Stimulated activated naive CD8-positive, alpha-beta T cell treated with anti-CD3 and anti-CD28 coated beads, Interleukin-15, amount 100 ng/mL, for 72 hours (primary cell): Measurements from ENCODE around the gene SALL4.

Experiments used
- ATAC-seq: fragments of 150-1000 bp; cut with Tn5 transposase; 2 replicates; pipeline ENCODE4 v1.10.0; 2021; ENCODE audit warnings: mild to moderate bottlenecking, moderate library complexity
- DNase-seq, 2 donors: peaks; one replicate each; pipeline ENCODE4 v3.0.0; 2021 to 2022
- H3K27ac Mint-ChIP-seq, 2 donors: one replicate each; pipeline ENCODE4 v1.8.0; 2022; ENCODE audit warnings: mild to moderate bottlenecking in 2 of 2, mixed read lengths in 2 of 2, moderate library complexity in 2 of 2
- H3K27me3 Mint-ChIP-seq: one replicate; pipeline ENCODE4 v1.8.0; 2022; ENCODE audit warnings: mixed read lengths
- H3K4me1 Mint-ChIP-seq: one replicate; pipeline ENCODE4 v1.8.0; 2022; ENCODE audit warnings: mild to moderate bottlenecking, mixed read lengths
- H3K4me3 Mint-ChIP-seq, 2 donors: one replicate each; pipeline ENCODE4 v1.8.0; 2022; ENCODE audit warnings: mild to moderate bottlenecking in 2 of 2, mixed read lengths in 2 of 2, moderate library complexity in 1 of 2
- H3K9me3 Mint-ChIP-seq, 2 donors: one replicate each; pipeline ENCODE4 v1.8.0; 2022; ENCODE audit warnings: mixed read lengths in 2 of 2

SALL4 gene

DNA sequence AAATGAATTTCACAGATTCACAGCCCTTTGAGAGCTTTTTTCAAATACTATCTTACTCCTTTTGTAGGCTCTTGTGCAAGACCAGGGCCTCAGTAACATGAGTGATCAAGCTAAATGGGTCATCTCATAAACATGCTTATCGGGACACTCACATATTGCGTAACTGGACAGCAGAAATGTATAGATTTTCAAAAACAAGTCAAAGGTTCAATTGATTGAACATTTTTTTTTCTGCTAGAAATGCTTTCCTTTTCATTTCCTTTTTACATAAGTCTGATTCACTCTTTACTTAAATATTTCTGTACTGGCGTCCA lies 8.7 kb upstream of the SALL4 start:
- Mint-ChIP-seq H3K4me3 (no peak overlapping the region), H3K9me3 (no peaks in the 10 kb centered on the region), H3K27me3 (peaks cover 10% of the 10 kb centered on the region), H3K27ac (no peak overlapping the region), H3K4me1 (no peaks in the 10 kb centered on the region)
- ATAC-seq (no peak), DNase-seq (no peak)

DNA sequence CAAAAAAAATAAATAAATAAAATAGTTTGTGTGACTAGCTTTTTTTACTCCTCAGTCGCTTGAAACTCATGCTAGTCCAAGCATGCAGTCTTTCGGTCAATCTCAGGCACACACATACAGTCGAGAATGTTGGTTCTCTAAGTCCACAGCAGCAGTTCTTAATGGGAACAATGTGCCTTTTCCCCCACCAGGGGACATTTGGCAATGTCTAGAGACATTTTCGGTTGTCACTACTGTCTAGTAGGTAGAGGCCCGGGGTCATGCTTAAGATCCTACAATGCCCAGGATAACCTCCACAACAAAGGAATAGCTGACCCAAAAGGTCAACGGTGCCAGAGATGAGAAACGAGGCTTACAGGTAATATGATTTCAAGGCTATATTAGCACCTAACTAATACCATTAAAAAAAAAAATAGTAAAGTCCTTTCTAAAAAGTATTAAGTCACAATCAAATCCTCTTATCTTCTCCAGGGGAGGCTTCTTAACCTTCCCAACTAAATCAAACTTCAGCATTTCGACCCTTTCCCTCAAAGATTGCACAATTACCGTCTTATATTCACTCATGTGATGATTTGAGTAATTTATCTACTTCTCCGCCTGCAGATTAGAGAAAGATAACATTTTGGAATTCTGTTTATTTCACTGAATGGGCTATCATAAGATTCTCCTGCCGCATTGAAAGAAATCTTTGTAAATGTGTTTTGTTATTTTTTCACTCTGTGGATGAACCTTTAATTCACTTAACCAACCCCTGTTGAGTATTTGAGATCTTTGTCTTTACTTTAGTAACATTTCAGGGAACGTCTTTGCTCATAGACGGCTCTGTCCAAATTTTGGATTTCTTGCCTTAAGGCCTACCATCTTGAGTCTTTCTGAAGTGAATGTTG lies 8.1 kb upstream of the SALL4 start:
- H3K27me3 Mint-ChIP-seq: peaks cover 15% of the 10 kb centered on the region
- no peak for ATAC-seq
- H3K4me3 Mint-ChIP-seq: no peak overlapping the region
- H3K4me1 Mint-ChIP-seq: no peaks in the 10 kb centered on the region
- DNase-seq: no peak
- no peak overlapping the region for H3K27ac Mint-ChIP-seq
- H3K9me3 Mint-ChIP-seq: no peaks in the 10 kb centered on the region

DNA sequence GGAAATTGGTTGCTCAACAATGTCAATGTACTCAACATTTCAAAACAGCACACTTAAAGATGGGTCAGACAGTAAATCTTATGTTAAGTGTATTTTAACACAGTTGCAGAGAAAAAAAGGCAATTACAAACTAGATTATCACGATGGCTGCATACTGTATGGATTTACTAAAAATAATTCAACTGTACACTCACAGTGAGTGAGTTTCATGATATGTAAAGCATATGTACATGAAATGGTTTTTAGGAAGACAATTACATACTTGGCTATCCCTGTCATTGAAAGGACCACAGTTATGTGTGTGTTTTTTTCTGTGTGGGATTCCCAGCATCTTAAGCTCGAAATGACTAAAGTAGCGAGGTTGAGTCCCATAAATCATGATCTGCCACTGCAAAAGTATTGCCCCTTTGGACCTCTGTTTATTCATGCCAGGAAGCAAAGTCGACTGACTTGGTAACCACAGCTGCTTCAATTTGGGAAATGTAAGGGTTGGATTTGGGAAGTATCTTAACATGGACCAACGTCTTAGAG lies 5.5 kb upstream of the SALL4 start:
- Mint-ChIP-seq H3K27ac (no peak overlapping the region), H3K27me3 (peaks cover 28% of the 10 kb centered on the region), H3K4me3 (no peak overlapping the region), H3K4me1 (no peaks in the 10 kb centered on the region), H3K9me3 (no peaks in the 10 kb centered on the region)
- no peak for ATAC-seq
- no peak for DNase-seq

DNA sequence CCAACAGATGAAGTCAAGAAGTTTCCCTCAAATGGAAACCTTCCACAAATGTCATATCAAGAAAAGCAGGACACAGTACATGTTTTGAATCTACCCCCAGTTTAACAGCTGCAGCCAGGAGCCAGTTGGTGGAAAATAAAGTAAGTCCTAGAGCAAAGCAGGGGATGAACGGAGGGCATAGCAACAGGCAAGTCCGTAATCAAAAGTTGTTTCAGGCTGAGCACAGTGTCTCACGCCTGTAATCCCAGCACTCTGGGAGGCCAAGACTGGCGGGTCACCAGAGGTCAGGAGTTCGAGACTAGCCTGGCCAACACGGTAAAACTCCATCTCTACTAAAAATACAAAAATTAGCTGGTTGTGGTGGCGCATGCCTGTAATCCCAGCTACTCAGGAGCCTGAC lies 2.4 kb upstream of the SALL4 start:
- peaks cover 51% of the 10 kb centered on the region for H3K27me3 Mint-ChIP-seq
- no peak for ATAC-seq
- DNase-seq: no peak
- peaks cover 15% of the 10 kb centered on the region for H3K4me1 Mint-ChIP-seq
- no peak overlapping the region for H3K27ac Mint-ChIP-seq
- no peaks in the 10 kb centered on the region for H3K9me3 Mint-ChIP-seq
- no peak overlapping the region for H3K4me3 Mint-ChIP-seq

DNA sequence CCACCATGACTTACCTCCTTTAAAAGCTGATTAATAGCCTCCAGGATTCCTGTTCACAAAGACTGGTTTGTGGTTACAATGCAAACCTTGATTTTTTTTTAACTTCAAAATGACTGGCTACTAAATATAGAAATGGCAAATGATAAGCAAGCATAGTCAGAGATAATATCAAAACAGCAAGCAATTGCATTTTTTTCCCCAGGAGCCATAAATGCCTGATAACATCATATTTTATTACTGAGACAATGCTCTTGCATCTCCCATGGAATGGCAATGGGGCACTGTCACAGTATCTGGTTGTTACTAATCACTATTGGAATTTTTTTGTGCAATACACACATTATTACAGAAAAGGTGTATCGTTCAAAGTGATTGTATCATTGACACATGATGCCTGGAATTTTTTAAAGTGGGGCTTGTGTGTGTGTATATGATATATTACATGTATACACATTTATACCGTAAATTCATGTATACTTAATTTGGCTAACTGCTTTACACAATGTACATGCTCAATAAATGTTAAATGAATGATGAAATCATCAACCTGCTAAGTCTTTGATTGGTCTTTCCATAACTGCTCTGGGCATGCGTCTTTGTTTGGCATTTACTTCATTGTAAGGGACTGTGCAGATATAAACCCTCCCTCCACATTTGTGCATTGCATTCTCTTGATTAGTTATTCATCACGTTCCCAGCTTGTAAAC lies 980 bp upstream of the SALL4 start:
- no peaks in the 10 kb centered on the region for H3K9me3 Mint-ChIP-seq
- H3K4me1 Mint-ChIP-seq: peaks cover 15% of the 10 kb centered on the region
- H3K4me3 Mint-ChIP-seq: no peak overlapping the region
- peaks cover 65% of the 10 kb centered on the region for H3K27me3 Mint-ChIP-seq
- H3K27ac Mint-ChIP-seq: no peak overlapping the region
- DNase-seq: no peak
- ATAC-seq: no peak

DNA sequence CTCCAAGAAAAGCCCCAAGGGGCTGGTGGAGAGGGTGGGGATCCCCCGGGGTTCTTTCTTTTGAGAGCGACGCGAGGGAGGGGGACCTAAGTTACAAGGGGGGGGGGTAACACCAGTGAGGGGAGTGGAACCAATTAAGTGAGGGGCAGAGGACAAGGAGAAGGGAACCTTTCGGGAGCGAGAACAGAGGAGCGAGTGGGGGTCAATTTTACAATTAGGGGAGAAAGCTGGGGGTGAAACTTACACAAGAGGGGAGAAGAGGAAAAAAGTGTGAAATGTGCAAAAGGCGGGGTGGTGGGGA lies 548 bp downstream of the SALL4 start:
- Mint-ChIP-seq H3K4me3 (no peak overlapping the region), H3K27ac (no peak overlapping the region), H3K27me3 (peaks cover 75% of the 10 kb centered on the region), H3K4me1 (peaks cover 15% of the 10 kb centered on the region), H3K9me3 (no peaks in the 10 kb centered on the region)
- DNase-seq: no peak
- ATAC-seq: no peak

DNA sequence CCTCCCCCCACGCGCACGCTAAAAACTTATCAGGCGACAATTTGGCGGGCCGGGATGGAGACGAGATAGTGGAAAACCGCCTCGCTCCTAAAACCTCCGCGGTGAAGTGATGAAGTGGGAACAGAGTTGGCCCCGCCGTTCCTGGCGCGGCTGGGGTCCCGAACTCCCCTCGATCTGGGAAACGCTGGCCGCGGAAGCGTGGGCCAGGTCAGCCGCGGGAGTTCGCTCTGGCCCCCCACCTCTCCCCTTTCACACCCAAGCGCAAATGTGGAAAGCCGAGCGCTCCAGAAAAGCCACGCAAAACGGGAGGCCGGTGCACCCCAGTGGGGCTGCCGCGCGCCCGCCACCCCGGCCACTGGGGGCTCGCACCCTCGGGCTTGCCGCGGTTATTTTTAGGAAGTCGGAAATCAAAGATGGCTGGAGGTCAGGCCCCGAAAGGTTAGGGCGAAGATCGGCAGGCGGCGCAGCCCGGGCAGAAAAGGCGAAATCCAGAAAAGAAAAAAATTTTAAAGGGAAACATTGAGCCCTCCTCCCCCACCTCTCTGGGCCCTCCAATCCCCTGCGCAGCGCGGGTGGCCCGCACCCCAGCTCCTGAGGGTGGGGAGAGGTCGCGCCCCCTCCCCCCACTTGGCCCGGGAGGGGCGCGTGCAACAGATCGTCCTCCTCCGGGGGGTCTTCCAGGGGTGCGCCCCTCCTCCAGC lies 1.0 kb downstream of the SALL4 start:
- H3K4me3 Mint-ChIP-seq: peak overlapping the region; percentile 82

DNA sequence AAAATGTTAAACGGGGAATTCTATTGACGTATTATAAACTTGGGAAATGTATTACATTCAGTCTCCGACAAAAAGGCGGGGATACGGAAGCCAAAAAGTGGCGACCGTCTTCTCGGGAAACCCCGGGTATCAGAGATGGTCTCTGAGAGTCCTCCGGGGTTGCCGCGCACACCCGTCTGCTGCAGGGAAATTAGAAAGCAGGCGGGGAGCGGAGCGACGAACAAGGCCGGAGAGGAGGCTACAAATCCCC lies 1.5 kb downstream of the SALL4 start:
- peaks cover 78% of the 10 kb centered on the region for H3K27me3 Mint-ChIP-seq
- no peaks in the 10 kb centered on the region for H3K9me3 Mint-ChIP-seq
- peak overlapping the region; percentile 82 for H3K4me3 Mint-ChIP-seq
- ATAC-seq (no peak), DNase-seq (peak; percentile 5 to 13)
- H3K4me1 Mint-ChIP-seq: peaks cover 15% of the 10 kb centered on the region
- H3K27ac Mint-ChIP-seq: no peak overlapping the region

More for the DNA sequence above, 1.0 kb downstream of the SALL4 start:
- ATAC-seq (peak; percentile 43), DNase-seq (peak; percentile 4 to 11)
- Mint-ChIP-seq H3K27me3 (peaks cover 78% of the 10 kb centered on the region), H3K9me3 (no peaks in the 10 kb centered on the region), H3K4me1 (peaks cover 15% of the 10 kb centered on the region), H3K27ac (no peak overlapping the region)

DNA sequence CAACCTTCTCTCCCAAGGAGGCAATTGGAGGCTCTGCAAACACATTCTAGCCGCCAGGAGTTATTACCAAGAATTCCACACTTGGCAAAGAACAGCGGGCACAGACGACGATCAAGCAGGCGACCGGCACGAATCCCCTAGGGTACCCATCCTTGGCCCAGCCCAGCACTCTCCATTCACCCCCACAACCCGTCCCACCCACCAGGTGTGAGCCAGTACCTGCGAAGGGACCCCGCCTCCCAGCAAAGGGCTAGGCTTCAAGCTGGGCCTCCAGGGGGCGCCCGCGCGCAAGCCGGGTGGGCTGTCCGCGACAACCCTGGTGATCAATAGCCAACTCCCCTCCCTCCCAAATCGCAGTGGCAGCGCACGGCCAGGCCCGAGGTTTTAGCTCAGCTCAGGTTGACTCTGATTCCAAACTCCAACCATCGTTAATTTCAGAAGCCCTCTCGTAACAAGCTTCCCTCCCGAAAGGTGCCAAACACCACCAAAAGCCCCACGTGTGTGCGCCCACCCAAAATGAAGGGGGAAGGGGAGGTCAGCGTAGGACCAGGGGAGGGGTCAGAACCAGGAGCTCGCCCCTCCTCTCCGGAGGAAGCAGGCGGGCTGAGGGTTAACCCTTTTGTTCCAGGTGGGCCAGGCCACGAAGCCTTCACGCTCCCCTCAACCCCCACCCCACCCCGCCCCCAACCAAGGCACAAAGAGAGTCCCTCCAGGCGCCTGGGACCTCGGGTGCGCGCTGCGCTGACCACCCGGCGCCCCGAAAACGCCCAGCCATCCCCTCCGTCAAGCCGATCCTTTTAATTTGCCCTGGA lies 2.1 kb downstream of the SALL4 start:
- Mint-ChIP-seq H3K9me3 (no peaks in the 10 kb centered on the region), H3K27me3 (peaks cover 78% of the 10 kb centered on the region)

DNA sequence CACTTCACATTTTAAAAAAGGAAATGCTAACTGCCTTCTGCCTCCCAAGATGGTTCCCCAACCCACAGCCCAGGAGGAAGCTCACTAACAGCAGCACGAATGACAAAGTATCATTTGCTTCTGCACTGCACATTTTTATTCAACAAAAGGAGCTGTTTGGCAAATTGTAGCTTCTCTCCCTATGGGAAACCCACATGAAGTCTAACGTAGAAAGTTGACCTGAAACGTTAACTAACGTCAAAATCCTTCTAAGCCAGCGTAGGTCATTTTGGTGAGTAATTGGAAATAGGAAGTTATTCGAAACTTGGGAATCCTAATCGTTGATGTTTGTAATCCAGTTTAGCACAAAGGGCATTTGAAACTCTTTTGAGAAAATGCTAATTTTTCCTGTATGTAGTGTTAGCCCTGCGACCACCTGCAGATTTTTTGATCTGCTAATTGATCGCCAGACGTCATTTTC lies 2.9 kb downstream of the SALL4 start:
- Mint-ChIP-seq H3K4me3 (no peak overlapping the region), H3K27ac (no peak overlapping the region), H3K27me3 (peaks cover 72% of the 10 kb centered on the region), H3K4me1 (peaks cover 15% of the 10 kb centered on the region), H3K9me3 (no peaks in the 10 kb centered on the region)
- ATAC-seq: no peak
- DNase-seq: no peak

More for the DNA sequence above, 2.1 kb downstream of the SALL4 start:
- peak; percentile 89 for ATAC-seq
- Mint-ChIP-seq H3K4me1 (peaks cover 15% of the 10 kb centered on the region), H3K4me3 (peak overlapping the region; percentile 82), H3K27ac (no peak overlapping the region)
- DNase-seq: peak; percentile 72 to 80

DNA sequence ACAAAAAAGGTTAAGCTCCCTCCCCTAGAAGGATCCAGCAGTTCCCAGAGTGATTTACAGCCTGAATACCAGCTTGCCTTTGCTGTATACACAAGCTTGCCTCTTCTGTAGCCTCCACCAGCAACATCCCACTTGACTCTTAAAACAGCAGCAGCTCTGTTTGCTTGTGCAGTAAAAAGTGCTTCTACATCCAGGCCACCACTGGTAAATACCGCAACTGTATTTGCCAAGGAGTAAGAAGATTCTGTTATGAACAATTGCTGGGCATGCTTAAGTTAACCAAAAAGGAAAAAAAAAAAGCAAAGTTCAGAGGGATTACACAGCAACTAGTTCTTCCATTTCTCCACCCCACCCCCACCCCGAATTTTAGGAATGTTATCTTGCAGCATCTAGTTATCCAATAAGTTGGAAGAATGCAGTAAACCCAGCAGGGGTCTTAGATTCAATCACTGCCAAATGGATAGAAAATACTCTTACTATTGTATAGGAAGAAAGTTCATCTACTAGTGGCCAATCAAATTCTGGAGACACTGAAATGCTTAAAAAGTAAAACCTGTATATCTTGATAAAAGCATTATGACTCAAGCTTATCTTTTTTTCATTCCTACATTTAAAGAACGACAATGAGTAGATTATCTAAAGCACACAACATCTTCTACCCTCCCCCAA lies 4.8 kb downstream of the SALL4 start:
- Mint-ChIP-seq H3K27me3 (peaks cover 62% of the 10 kb centered on the region), H3K4me1 (peaks cover 15% of the 10 kb centered on the region), H3K27ac (no peak overlapping the region)

DNA sequence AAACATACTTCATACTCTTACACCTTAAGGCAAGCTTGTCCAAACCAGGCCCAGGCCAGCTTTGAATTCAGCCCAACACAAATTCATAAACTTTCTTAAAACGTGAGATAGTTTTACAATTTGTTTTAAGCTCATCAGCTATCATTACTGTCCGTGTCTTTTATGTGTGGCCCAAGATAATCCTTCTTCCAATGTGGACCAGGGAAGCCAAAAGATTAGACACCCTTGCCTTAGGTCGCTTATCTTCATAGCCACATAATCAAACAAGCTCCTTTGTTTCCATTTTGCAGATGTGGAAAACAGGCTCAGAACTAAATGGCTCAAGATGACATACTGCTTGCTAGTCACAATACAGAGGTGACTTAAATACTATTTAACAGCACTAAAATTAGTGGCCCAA lies 6.0 kb downstream of the SALL4 start:
- ATAC-seq (no peak), DNase-seq (no peak)
- Mint-ChIP-seq H3K9me3 (no peaks in the 10 kb centered on the region), H3K4me1 (peaks cover 15% of the 10 kb centered on the region), H3K27ac (no peak overlapping the region), H3K4me3 (no peak overlapping the region), H3K27me3 (peaks cover 50% of the 10 kb centered on the region)

More for the DNA sequence above, 4.8 kb downstream of the SALL4 start:
- DNase-seq (no peak), ATAC-seq (no peak)
- Mint-ChIP-seq H3K4me3 (no peak overlapping the region), H3K9me3 (no peaks in the 10 kb centered on the region)

DNA sequence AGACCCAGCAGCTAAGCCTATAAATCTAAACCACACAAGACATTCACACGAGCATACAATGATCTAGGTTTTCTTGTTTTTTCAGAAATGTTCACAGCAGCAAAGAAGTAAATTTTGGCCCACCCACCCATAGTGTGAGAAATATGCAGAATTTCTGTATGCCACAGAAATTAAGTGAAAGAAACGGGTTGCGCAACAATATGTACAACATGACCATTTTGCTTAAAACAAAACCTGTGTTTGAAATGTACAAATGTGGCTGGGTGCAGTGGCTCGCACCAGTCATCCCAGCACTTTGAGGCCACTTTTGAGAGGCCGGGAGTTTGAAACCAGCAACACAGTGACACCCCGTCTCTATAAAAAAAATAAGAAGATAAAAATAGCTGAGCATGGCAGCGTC lies 9.4 kb downstream of the SALL4 start:
- no peak for DNase-seq
- H3K4me3 Mint-ChIP-seq: no peak overlapping the region
- peaks cover 16% of the 10 kb centered on the region for H3K27me3 Mint-ChIP-seq
- ATAC-seq: no peak
- no peak overlapping the region for H3K27ac Mint-ChIP-seq
- H3K4me1 Mint-ChIP-seq: no peaks in the 10 kb centered on the region
- no peaks in the 10 kb centered on the region for H3K9me3 Mint-ChIP-seq

DNA sequence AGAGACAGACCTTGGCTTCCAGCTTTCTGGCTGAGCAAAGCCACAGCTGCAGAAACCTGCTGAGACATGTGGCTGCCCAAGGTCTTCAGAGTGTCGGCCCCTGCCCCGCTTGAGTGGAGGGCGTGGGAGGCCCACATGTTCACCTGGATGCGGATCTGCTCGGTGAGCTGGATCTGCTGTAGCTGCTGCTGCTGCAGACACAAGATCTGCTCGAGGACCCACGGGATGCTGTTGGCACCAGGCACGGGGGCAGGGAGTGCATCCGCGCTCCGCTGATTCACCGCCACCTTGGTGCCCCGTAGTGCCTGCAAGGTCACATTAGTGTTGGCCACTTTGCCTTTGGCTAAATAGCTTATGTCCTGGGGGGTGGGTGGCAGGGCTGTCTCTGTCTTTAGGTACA lies 10.7 kb downstream of the SALL4 start:
- Mint-ChIP-seq H3K27me3 (peaks cover 11% of the 10 kb centered on the region), H3K4me1 (no peaks in the 10 kb centered on the region), H3K4me3 (no peak overlapping the region), H3K27ac (no peak overlapping the region), H3K9me3 (no peaks in the 10 kb centered on the region)
- ATAC-seq: no peak
- DNase-seq: no peak

DNA sequence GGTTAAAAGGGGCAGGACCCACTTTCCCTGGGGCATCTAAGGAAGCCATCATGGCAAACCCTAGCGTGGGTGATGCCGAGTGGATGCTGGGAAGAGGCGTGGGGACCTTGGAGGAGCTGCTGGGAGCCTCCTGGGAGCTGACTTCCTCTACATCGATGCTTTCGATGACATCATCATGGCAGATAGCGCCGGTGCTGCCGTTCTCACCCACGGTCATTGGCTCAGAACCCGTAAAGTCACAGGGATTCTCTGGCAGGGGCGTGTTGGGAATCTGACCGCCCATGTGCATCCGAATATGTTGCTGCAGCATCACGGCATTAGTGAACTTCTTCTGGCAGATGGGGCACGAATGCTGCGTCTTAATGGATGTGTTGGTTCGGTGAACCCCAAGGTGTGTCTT lies 12.1 kb downstream of the SALL4 start:
- no peaks in the 10 kb centered on the region for H3K9me3 Mint-ChIP-seq
- DNase-seq (no peak), ATAC-seq (no peak)
- no peaks in the 10 kb centered on the region for H3K4me1 Mint-ChIP-seq
- H3K27ac Mint-ChIP-seq: no peak overlapping the region
- no peaks in the 10 kb centered on the region for H3K27me3 Mint-ChIP-seq
- H3K4me3 Mint-ChIP-seq: no peak overlapping the region
